Thymus (tissue), 11 donors: Measurements from ENCODE around the gene CCT7. TPM values are rescaled to one million over a fixed set of nuclear protein-coding genes. Genes with fewer than 3 reads are reported as not detected.

Experiments used
- DNase-seq, 9 donors: peaks; one replicate each; pipeline ENCODE4 v3.0.0-alpha.2; 2013; ENCODE audit warnings: low spot score in 9 of 9, low read depth in 6 of 9, missing footprints in 1 of 9
- H3K27ac ChIP-seq, 2 donors: one replicate each; pipeline ENCODE4 v1.5.1; 2013; ENCODE audit warnings: control low read depth in 1 of 2, low read depth in 1 of 2, low read length in 1 of 2, mild to moderate bottlenecking in 1 of 2, moderate library complexity in 1 of 2
- H3K27me3 ChIP-seq, 2 donors: one replicate each; pipeline ENCODE4 v1.5.1; 2013; ENCODE audit warnings: low read length in 1 of 2; ENCODE audit not compliant: control insufficient read depth in 2 of 2, insufficient read depth in 1 of 2
- H3K36me3 ChIP-seq, 2 donors: one replicate each; pipeline ENCODE4 v1.5.1; 2013; ENCODE audit warnings: low read length in 1 of 2, mild to moderate bottlenecking in 1 of 2, moderate library complexity in 1 of 2; ENCODE audit not compliant: control insufficient read depth in 2 of 2, insufficient read depth in 2 of 2
- H3K4me1 ChIP-seq, 2 donors: one replicate each; pipeline ENCODE4 v1.5.1; 2013; ENCODE audit warnings: low read length in 2 of 2; ENCODE audit not compliant: control insufficient read depth in 2 of 2, insufficient read depth in 2 of 2
- H3K4me3 ChIP-seq, 2 donors: one replicate each; pipeline ENCODE4 v1.5.1; 2013; ENCODE audit warnings: low read length in 2 of 2, control low read depth in 1 of 2, mild to moderate bottlenecking in 1 of 2
- H3K9me3 ChIP-seq, 2 donors: one replicate each; pipeline ENCODE4 v1.5.1; 2013; ENCODE audit warnings: low read length in 1 of 2, mild to moderate bottlenecking in 1 of 2; ENCODE audit not compliant: control insufficient read depth in 2 of 2, insufficient read depth in 1 of 2
- WGBS: extraction: QIAGEN DNeasy Blood & Tissue Kit; methylation state at CpG from one replicate; pipeline ENCODE4 v1.1.7; 2013; 5-methylcytosine and 5-hydroxymethylcytosine counted together
- polyA plus RNA-seq: library from polyadenylated mRNA; stranded (reverse); fragments of 200-250 nt; gene quantifications from one replicate; pipeline ENCODE4 v1.2.3, GENCODE V29; 2013
- total RNA-seq: library from RNA; stranded (reverse); fragments of 120-200 nt; gene quantifications from one replicate; pipeline ENCODE4 v1.2.4, GENCODE V29; 2013
- donor health status: healthy.

CCT7 gene
- total and polyA plus RNA-seq, 2 donors: 115 to 313 TPM

DNA sequence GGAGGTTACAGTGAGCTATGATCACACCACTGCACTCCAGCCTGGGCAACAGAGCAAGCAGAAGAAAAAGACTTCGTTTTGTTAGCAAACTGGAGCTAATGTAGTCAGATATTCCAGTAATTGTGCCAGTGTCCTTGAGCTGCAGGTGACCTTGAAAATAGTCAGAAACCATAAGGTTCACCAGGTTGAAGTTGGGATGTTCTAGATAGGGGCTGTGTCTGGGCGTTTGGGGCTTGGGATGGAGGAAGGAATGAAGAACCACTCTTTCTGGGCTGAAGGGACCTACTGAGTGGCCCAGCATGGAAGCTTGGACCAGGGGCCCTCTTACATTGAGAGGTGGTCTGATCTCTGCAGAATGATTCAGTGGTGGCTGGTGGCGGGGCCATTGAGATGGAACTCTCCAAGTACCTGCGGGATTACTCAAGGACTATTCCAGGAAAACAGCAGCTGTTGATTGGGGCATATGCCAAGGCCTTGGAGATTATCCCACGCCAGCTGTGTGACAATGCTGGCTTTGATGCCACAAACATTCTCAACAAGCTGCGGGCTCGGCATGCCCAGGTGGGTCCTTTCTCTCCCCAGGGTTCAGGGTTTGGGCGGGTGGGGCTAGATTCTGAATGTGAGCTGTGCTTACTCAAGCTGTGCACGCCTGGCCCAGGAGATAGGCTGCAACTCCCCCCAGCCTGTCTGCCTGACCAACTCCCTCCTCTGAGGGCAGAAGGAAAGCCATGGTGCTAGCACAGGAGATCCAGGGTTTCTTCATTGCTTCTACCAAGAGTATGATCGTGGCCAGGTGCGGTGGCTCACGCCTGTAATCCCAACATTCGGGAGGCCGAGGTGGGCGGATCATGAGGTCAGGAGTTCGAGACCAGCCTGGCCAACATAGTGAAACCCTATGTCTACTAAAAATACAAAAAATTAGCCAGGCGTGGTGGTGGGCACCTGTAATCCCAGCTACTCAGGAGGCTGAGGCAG, 17.1 kb downstream of the CCT7 start:
- peaks cover 89 to 91% of the 10 kb centered on the region in 2 donors for H3K36me3 ChIP-seq
- no peaks in the 10 kb centered on the region for H3K27me3 ChIP-seq
- no peaks in the 10 kb centered on the region for H3K9me3 ChIP-seq
- no peaks in the 10 kb centered on the region for H3K4me1 ChIP-seq
- no peak overlapping the region for H3K4me3 ChIP-seq
- no peak for DNase-seq
- no peak overlapping the region for H3K27ac ChIP-seq
- 96% methylated on average over 17 of the region's 17 CpGs for WGBS

DNA sequence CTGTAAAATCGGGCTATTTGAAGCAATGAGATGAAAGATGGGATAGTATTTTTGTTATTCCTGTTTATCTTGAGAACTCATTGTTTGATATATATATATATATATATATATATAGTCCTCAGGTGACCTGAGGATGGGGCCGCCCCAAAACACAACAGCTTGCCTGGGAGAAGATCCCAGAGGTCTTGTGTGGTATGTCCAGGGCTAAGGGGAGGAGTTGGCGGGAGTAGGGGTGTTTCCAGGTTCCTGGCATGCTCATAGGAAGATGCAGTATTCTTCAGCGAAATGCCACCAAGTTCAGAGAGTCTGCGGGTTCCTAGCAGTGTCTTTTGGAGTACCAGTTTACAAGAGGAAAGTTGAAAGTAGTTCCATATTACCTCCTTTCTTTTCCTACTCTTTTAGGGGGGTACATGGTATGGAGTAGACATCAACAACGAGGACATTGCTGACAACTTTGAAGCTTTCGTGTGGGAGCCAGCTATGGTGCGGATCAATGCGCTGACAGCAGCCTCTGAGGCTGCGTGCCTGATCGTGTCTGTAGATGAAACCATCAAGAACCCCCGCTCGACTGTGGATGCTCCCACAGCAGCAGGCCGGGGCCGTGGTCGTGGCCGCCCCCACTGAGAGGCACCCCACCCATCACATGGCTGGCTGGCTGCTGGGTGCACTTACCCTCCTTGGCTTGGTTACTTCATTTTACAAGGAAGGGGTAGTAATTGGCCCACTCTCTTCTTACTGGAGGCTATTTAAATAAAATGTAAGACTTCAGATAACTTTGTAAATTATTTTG, 18.3 kb downstream of the CCT7 start:
- Histone ChIP-seq H3K4me3 (no peak overlapping the region), H3K27ac (no peak overlapping the region), H3K9me3 (no peaks in the 10 kb centered on the region), H3K36me3 (peaks cover 78 to 79% of the 10 kb centered on the region in 2 donors), H3K27me3 (no peaks in the 10 kb centered on the region), H3K4me1 (no peaks in the 10 kb centered on the region)
- DNase-seq: no peak
- WGBS: 94% methylated on average over 17 of the region's 17 CpGs

DNA sequence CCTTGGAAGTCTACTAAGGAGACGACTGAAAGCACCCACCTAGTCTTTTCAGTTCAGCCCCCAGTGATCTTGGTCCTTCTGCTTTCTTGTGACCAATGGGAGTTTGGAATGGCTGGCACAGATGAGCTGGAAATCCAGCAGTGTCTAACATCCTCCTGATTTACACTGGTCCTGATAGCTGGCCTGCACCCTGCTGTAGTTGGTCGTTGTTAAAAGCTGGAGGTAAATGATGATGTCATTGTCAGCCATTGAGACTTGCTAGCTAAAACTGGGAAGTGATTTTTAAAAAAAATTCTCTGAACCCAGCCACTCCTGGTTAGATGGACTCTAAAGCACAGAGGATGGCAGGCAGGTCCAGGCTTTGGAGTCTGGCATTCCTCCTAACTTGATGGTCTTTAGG, 19.3 kb downstream of the CCT7 start:
- Histone ChIP-seq H3K9me3 (no peaks in the 10 kb centered on the region), H3K4me1 (no peaks in the 10 kb centered on the region), H3K27ac (no peak overlapping the region), H3K36me3 (peaks cover 69 to 73% of the 10 kb centered on the region in 2 donors), H3K4me3 (no peak overlapping the region), H3K27me3 (no peaks in the 10 kb centered on the region)
- WGBS: 74% methylated on average over 2 of the region's 2 CpGs
- DNase-seq: no peak

DNA sequence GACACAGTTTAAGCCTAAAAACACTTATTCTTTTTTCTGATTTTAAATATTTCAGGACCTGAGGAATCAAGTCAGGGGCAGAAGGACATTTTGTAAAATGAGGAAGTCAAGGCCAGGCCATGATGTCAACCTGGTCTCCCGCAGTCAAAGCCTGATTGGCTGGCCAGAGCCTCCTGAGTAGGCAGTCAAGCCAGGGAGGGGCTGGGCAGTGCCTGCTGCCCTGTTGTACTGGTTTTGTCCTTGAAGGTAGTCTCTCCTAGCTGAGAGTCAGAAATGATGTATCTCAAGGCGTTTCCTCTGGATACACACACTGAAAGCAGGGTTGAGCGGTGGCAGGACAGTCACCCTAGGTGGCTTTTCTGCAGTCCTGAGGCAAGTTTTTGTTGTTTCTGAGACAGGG, 19.8 kb downstream of the CCT7 start:
- Histone ChIP-seq H3K4me3 (no peak overlapping the region), H3K27ac (no peak overlapping the region), H3K36me3 (peaks cover 68 to 72% of the 10 kb centered on the region in 2 donors), H3K9me3 (no peaks in the 10 kb centered on the region), H3K4me1 (no peaks in the 10 kb centered on the region), H3K27me3 (no peaks in the 10 kb centered on the region)
- WGBS: 97% methylated on average over 3 of the region's 3 CpGs
- DNase-seq: no peak

DNA sequence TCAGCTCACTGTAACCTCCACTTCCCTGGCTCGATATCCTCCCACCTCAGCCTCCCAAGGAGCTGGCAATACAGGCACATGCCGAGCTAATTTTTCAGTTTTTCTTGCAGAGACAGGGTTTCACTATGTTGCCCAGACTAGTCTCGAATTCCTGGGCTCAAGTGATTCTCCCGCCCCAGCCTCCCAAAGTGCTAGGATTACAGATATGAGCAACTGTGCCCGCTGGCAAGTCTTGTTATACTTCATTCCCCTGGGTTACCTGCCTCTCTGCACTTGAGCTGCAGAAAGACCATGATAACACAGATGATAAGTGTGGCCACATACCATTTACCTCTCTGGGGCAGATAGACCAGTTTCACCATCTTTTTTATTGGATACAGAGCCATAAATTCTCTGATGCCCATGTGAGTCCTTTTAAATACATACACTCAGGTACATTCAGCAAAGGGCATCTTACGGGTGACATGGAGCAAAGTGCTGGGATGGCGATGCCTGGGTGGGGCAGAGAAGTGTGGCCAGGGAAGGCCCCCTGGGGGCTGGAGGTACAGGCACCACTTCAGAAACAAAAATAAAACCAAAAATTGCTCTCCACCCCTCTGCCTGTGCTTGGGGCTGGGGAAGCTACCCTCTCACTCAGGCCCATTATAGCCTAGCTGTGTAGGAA, 20.4 kb downstream of the CCT7 start:
- 98% methylated on average over 7 of the region's 7 CpGs for WGBS
- H3K27ac ChIP-seq: no peak overlapping the region

DNA sequence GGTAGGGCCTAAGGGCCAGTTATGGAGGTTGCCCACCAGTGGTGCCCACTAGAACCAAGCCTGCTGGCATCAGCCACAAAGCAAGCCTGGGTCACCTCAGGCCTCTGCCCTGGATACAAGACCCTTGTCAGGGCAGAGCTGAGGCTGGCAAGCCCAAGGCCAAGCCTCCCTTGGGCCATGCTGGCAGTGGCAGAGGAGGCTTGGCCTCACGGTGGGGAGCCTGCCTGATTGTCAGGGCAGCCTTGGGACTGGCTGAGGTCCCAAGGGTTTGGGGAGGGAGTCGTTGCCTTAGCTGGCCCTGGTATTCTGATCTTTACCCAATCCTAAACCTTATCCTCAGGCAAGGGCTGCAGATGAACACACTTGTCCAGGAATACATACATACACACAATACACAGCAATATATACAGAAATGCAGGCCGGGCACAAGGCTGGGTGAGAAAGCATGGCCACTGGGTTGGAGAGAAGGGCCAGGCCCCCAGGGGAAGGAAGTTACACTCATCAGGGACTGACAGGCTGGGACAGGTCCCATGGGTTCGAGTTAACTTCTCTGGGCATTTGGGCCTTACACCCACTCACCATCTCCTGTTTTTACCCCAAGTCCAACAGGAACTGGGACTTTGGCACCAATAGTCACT, 21.0 kb downstream of the CCT7 start:
- H3K36me3 ChIP-seq: peaks cover 67 to 68% of the 10 kb centered on the region in 2 donors

More for the DNA sequence above, 20.4 kb downstream of the CCT7 start:
- Histone ChIP-seq H3K9me3 (no peaks in the 10 kb centered on the region), H3K36me3 (peaks cover 68 to 72% of the 10 kb centered on the region in 2 donors), H3K4me1 (no peaks in the 10 kb centered on the region), H3K27me3 (no peaks in the 10 kb centered on the region), H3K4me3 (no peak overlapping the region)
- DNase-seq: no peak

DNA sequence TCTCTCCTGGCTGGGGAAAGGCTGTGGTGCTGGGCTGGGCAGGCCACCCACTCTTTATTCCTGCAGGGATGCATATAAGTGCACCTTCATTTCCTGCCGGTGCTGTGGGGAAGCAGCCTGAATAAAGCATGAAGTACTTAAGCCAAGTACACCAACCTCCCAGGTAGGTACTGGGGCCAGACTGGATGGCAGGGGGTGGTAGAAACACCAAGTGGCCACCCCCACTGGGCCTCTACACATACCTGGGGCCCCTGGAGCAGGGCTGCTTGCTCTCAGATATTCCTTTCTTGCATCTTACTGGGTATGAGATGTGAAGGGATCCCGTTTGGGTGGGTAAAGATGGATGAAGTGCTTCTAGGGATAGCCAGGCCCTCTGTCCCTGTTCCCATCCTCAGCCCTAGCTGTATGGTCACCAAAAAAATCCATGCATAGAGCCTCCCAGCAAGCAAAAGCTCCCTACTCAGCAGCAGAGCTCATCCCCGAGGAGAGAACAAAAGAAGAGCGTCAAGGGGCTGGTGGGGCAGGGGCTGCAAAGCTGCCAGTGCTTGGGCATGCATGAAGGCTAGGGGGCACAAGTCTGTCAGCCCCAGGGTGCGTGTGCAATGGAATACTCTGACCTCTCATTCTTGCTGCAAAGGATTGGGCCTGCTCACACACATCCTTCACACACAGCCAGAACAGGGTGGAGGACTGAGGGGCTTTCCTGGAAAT, 22.0 kb downstream of the CCT7 start:
- Histone ChIP-seq H3K4me1 (no peaks in the 10 kb centered on the region), H3K9me3 (no peaks in the 10 kb centered on the region), H3K27me3 (no peaks in the 10 kb centered on the region), H3K4me3 (no peak overlapping the region), H3K36me3 (peaks cover 61 to 63% of the 10 kb centered on the region in 2 donors), H3K27ac (no peak overlapping the region)
- WGBS: 94% methylated on average over 5 of the region's 5 CpGs
- no peak for DNase-seq

More for the DNA sequence above, 21.0 kb downstream of the CCT7 start:
- H3K4me1 ChIP-seq: no peaks in the 10 kb centered on the region
- 94% methylated on average over 4 of the region's 4 CpGs for WGBS
- DNase-seq: no peak
- no peaks in the 10 kb centered on the region for H3K27me3 ChIP-seq
- H3K27ac ChIP-seq: no peak overlapping the region
- H3K9me3 ChIP-seq: no peaks in the 10 kb centered on the region
- H3K4me3 ChIP-seq: no peak overlapping the region

DNA sequence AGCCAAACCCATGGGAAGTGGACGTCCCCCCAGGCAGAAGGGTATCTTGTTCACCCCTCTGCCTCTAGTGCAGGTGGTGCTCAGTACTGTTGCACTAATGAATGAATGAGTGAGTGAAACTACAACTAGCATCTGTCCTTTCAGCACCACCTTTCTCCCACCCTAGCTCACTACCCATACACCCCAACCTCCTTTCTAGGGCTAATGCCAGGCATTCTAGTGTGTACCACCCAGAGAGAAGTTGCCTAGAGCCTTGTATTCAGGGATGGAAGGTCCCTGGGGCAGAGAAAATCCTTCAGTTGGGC, 22.5 kb downstream of the CCT7 start:
- no peak for DNase-seq
- H3K9me3 ChIP-seq: no peaks in the 10 kb centered on the region
- peaks cover 56 to 58% of the 10 kb centered on the region in 2 donors for H3K36me3 ChIP-seq
- H3K27ac ChIP-seq: no peak overlapping the region
- H3K27me3 ChIP-seq: no peaks in the 10 kb centered on the region
- no peaks in the 10 kb centered on the region for H3K4me1 ChIP-seq
- H3K4me3 ChIP-seq: no peak overlapping the region
- 98% methylated on average over 1 of the region's 1 CpG for WGBS
